Activated T-cell treated with anti-CD3 and anti-CD28 coated beads, Interleukin-2, amount 50 U/mL, for 4 hours (primary cell): Measurements from ENCODE around the gene KCNK17. TPM values are rescaled to one million over a fixed set of nuclear protein-coding genes. Genes with fewer than 3 reads are reported as not detected.
"Not testable (repeated sequence)": the region's sequence is repeated elsewhere in the genome, so short reads cannot be mapped to it uniquely, and the experiment has no call there.

ENCODE experiments used
- ATAC-seq, 2 donors: fragments of 200-7000 bp; cut with Tn5 transposase; one replicate each; pipeline ENCODE4 v1.10.0; 2021
- DNase-seq: peaks from one replicate; pipeline ENCODE4 v3.0.0-alpha.2; 2020
- H3K27me3 Mint-ChIP-seq: one replicate; pipeline ENCODE4 v1.8.0; 2021; ENCODE audit warnings: low read depth, mixed read lengths
- H3K36me3 Mint-ChIP-seq: one replicate; pipeline ENCODE4 v1.8.0; 2022; ENCODE audit warnings: mixed read lengths; ENCODE audit not compliant: insufficient read depth
- H3K4me1 Mint-ChIP-seq: one replicate; pipeline ENCODE4 v1.8.0; 2021; ENCODE audit warnings: low read depth, mixed read lengths
- H3K4me3 Mint-ChIP-seq: one replicate; pipeline ENCODE4 v1.8.0; 2021; ENCODE audit warnings: mild to moderate bottlenecking, moderate library complexity, mixed read lengths
- H3K9me3 Mint-ChIP-seq: one replicate; pipeline ENCODE4 v1.8.0; 2021; ENCODE audit warnings: mixed read lengths
- total RNA-seq, 3 donors: library from RNA; stranded (reverse); gene quantifications; one replicate each; pipeline ENCODE4 v1.2.1, GENCODE V29; 2021

KCNK17 gene
- total RNA-seq, 3 donors from 2014 or later, result not detected

DNA sequence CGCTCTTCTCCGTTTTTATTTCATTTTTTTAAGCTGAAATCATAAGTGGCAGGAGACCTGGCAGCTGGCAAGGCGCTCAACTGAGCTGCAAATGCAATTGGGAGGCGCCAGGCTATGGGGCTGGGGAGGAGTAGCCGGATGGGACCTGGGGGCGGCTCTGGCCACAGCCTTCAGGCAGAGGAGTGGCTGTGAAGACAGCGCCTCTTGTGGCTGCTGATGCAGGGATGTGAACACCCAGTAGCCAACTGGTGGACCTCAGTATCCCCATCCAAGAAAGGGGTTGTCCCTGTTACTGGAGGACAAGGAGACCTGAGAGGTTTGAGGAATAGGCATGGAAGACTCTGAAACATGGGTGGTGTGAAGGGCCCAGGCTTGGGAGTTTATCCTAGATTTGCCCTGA lies 12.6 kb downstream of the KCNK17 start:
- Mint-ChIP-seq H3K36me3 (no peaks in the 10 kb centered on the region), H3K9me3 (no peaks in the 10 kb centered on the region), H3K4me1 (peaks cover 6% of the 10 kb centered on the region), H3K4me3 (no peak overlapping the region), H3K27me3 (peaks cover 6% of the 10 kb centered on the region)
- ATAC-seq (no peak), DNase-seq (no peak)

DNA sequence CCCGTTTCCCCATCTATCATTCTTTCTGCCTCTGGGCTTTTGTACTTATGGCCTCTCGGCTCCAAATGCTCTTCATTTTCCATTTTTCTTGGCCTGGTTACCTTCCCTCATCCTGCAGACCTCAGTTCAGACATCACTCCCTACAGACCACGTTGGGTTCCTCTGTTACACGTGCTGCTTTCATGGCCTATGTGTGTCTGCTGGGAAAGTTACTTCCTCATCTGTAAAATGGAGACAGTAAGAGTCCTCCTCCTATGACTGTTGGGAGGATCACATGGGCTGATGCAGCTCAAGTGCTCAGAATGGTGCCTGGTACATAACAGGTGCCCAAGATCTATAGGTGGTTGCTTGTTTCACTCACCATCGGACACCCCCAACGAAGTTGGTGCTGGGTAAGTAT lies 13.5 kb downstream of the KCNK17 start:
- no peaks in the 10 kb centered on the region for H3K36me3 Mint-ChIP-seq

DNA sequence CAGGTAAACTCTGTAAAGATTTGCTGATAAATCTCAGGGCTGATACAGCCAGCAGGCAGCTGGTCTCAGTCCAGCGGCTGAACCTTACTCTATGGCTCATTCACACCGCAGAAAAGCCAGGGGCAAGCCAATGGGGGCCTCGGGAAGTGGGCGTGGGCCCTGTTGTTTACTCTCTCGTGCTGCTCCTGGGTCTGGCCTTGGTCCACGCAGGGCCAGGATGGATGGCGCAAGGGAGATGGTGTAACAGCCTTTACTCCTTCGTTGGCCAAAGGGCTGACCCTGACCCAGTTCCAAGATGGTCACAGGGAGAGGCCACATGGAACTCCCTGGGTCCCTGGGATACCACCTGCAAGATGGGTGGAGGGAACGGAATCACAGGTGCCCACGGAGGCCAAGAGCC lies 16.2 kb downstream of the KCNK17 start:
- DNase-seq (no peak), ATAC-seq (no peak)
- H3K36me3 Mint-ChIP-seq, result no peaks in the 10 kb centered on the region
- H3K9me3 Mint-ChIP-seq, result no peaks in the 10 kb centered on the region
- peaks cover 5% of the 10 kb centered on the region for H3K4me1 Mint-ChIP-seq
- peaks cover 8% of the 10 kb centered on the region for H3K27me3 Mint-ChIP-seq
- no peak overlapping the region for H3K4me3 Mint-ChIP-seq

More for the DNA sequence above, 13.5 kb downstream of the KCNK17 start:
- ATAC-seq (no peak), DNase-seq (no peak)
- H3K27me3 Mint-ChIP-seq, result peaks cover 6% of the 10 kb centered on the region
- no peak overlapping the region for H3K4me3 Mint-ChIP-seq
- H3K4me1 Mint-ChIP-seq, result peaks cover 6% of the 10 kb centered on the region
- H3K9me3 Mint-ChIP-seq, result no peaks in the 10 kb centered on the region

DNA sequence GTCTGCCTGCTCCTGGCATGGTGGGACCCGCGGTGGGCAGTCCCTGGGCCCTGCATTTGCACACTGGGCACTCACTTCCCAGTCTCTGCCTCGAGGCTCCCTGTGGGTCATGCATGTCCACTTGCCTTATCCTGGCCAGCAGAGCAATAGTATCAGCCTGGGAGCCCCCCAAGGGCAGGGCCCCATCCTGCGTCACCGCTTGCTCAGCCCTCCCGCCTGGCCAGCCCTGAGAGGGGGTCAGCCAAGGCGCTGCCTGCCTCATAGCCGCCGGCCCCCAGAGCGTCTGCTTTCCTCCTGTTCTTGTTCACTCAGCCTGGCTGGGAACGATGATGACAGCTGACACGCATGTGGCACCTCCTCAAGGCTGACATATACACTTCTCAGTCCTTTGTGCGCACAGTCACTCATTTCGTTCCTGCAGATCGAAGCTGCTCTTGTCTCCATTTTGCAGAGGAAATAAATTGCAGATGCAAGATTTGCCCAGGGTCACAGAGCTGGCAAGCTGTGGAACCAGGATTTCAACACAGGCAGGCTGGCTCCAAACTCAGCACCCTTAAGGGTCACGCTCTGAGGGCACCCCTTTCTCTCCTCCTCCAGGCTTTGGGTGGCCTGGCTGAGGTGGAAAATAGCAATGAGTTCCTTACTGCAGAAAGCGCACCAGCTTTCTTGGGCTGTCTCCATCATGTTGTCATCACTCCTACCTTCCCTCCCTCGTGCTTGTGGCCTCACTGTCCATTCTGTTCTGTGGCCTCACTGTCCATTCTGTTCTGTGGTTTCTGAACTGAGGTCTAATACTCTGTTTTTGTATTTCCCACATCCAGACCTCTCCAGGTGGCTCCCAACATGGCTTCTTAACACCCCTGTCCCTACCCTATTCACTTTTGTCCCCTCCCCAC lies 17.2 kb downstream of the KCNK17 start:
- H3K36me3 Mint-ChIP-seq, result no peaks in the 10 kb centered on the region
- H3K27me3 Mint-ChIP-seq, result peaks cover 8% of the 10 kb centered on the region
- DNase-seq (no peak), ATAC-seq (no peak)
- H3K9me3 Mint-ChIP-seq, result no peaks in the 10 kb centered on the region
- no peaks in the 10 kb centered on the region for H3K4me1 Mint-ChIP-seq
- H3K4me3 Mint-ChIP-seq, result no peak overlapping the region

GRCh38 chr6:39295611-39296011 lies 18.6 kb downstream of the KCNK17 start:
- no peaks in the 10 kb centered on the region for H3K4me1 Mint-ChIP-seq
- no peak for ATAC-seq
- no peaks in the 10 kb centered on the region for H3K36me3 Mint-ChIP-seq

GRCh38 chr6:39294899-39295298 lies 19.3 kb downstream of the KCNK17 start:
- Mint-ChIP-seq H3K36me3 (no peaks in the 10 kb centered on the region), H3K27me3 (peaks cover 7% of the 10 kb centered on the region), H3K4me1 (no peaks in the 10 kb centered on the region), H3K4me3 (no peak overlapping the region), H3K9me3 (no peaks in the 10 kb centered on the region)
- DNase-seq, result no peak
- no peak for ATAC-seq

More at GRCh38 chr6:39295611-39296011, 18.6 kb downstream of the KCNK17 start:
- no peak for DNase-seq
- H3K27me3 Mint-ChIP-seq, result peaks cover 10% of the 10 kb centered on the region
- no peak overlapping the region for H3K4me3 Mint-ChIP-seq
- H3K9me3 Mint-ChIP-seq, result no peaks in the 10 kb centered on the region

DNA sequence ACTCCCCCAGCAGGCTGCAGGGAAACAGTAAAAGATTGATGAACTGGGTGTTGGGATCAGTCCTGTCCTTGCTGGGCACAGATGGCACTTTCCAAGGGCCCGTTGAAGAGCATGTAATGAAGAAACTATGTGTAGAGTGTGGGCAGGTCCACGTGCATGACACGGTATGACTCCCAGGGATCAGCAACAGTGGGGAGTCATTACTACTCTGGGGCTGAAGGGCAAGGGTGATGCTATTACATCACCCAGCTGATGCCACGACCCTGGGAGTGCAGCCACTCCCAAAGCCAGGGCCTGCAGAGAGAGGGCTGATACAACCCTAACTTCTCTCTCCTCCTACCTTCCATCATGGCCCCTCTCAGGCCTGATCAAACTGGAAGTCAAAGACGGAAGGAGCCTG lies 20.1 kb downstream of the KCNK17 start:
- Mint-ChIP-seq H3K27me3 (peaks cover 6% of the 10 kb centered on the region), H3K4me3 (no peak overlapping the region), H3K36me3 (no peaks in the 10 kb centered on the region), H3K4me1 (no peaks in the 10 kb centered on the region), H3K9me3 (no peaks in the 10 kb centered on the region)
- no peak for ATAC-seq
- DNase-seq, result no peak

DNA sequence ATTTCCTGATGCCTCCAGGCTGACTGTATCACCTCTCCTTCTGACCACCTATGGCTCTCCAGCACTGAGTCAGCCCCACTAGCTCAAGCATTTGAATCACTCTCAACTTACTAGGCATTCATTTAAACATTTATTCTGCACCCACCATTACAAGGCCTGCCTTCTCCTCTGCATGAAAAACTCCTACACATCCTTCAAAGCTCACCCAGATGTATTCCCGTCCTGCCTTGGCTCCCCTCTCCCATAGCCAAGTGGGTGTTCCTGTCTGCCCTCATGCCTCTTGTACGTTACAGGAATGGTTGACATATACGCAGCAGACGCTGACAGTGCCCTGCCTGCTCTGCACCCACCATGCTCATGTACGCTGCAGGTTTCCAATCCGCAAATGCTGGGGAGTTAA lies 21.6 kb downstream of the KCNK17 start:
- Mint-ChIP-seq H3K9me3 (no peaks in the 10 kb centered on the region), H3K4me1 (no peaks in the 10 kb centered on the region), H3K27me3 (peaks cover 6% of the 10 kb centered on the region), H3K36me3 (no peaks in the 10 kb centered on the region), H3K4me3 (no peak overlapping the region)
- ATAC-seq, result no peak
- no peak for DNase-seq

DNA sequence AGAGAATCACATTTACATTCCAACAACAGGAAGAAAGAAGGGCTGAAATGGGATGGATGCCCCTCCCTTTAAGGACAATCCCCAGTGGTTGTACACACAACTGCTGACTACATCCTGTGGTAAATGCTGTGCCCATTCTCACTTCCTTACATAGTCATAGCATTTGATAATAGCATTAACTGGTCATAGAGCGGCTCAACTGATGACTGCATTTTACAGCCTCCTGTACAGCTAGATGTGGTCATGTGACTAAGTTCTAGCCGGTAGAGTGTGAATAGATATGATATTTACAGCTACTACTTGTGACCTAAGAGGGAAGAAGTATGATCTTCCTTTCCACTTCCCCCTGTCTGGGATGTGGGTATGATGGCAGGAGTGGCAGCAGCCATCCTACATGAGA lies 24.7 kb downstream of the KCNK17 start:
- no peak for ATAC-seq
- Mint-ChIP-seq H3K27me3 (peaks cover 9% of the 10 kb centered on the region), H3K36me3 (no peaks in the 10 kb centered on the region), H3K4me1 (no peaks in the 10 kb centered on the region), H3K9me3 (no peaks in the 10 kb centered on the region), H3K4me3 (no peak overlapping the region)
- DNase-seq, result no peak

GRCh38 chr6:39287601-39288000 lies 26.6 kb downstream of the KCNK17 start:
- Mint-ChIP-seq H3K36me3 (no peaks in the 10 kb centered on the region), H3K9me3 (no peaks in the 10 kb centered on the region), H3K27me3 (peaks cover 8% of the 10 kb centered on the region), H3K4me1 (no peaks in the 10 kb centered on the region), H3K4me3 (no peak overlapping the region)
- DNase-seq, result no peak
- no peak for ATAC-seq

GRCh38 chr6:39286596-39286995 lies 27.6 kb downstream of the KCNK17 start:
- H3K4me3 Mint-ChIP-seq, DNase-seq, H3K9me3 Mint-ChIP-seq, H3K36me3 Mint-ChIP-seq, H3K27me3 Mint-ChIP-seq, H3K4me1 Mint-ChIP-seq, ATAC-seq: not testable (repeated sequence)

DNA sequence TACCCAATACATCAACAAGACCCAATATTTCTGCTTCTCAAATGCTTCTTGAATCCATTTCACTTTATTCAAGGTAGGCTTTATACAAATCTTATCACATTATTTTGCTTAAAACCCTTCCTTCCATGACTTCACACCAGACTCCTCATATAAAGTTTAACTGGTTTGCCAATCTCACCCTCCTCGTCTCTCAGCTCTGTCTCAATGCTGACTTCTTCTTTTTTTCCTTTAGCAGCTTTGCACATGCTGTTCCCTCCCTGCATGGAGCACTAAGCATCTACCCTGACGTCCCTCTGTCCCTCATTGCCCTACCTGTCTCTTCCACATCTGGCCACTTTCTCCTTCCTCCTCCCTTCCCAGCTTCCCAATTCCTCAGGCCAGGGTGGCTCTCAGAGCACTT lies 31.4 kb downstream of the KCNK17 start:
- no peaks in the 10 kb centered on the region for H3K36me3 Mint-ChIP-seq
- DNase-seq (no peak), ATAC-seq (no peak)
- H3K4me3 Mint-ChIP-seq, result no peak overlapping the region
- H3K27me3 Mint-ChIP-seq, result peaks cover 4% of the 10 kb centered on the region
- H3K4me1 Mint-ChIP-seq, result no peaks in the 10 kb centered on the region
- H3K9me3 Mint-ChIP-seq, result no peaks in the 10 kb centered on the region

DNA sequence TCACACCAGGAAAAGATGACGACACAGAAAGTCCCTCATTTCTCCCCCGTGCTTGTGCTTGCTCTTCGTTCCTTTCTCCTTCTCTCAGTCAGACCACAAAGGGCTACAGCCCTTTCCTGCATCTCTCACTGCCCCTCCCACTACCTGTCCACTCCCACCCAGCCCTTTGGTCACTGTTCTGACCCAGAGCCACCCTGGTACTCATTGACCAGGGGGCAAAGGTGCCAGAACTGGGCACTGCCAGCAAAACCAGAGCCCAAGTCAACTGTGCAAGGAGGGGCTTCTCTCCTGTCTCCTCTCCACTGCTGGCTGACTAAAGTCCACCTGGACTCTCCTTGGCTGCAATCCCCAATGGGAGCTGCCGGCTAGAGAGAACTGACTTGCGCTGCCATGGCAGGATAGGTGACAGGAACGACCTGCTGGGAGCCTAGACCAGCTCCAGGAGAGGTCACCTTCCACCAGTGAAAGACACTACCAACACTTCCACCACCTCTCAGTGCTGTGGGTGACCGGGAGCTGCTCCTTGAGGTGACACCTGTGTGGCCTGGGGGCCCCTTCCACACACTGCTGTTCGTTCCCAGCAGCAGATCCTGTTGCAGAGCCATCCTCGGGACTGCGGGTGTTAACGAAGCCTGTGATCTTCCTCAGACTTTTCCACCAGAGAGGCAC lies 32.8 kb downstream of the KCNK17 start:
- Mint-ChIP-seq H3K9me3 (no peaks in the 10 kb centered on the region), H3K4me1 (no peaks in the 10 kb centered on the region), H3K4me3 (no peak overlapping the region), H3K36me3 (no peaks in the 10 kb centered on the region), H3K27me3 (peaks cover 4% of the 10 kb centered on the region)
- DNase-seq, result no peak
- peak in 1 of 2 donors; percentile 14 for ATAC-seq

- Mint-ChIP-seq H3K27me3 (peaks cover 1% of the 10 kb centered on the region), H3K36me3 (no peaks in the 10 kb centered on the region), H3K9me3 (no peaks in the 10 kb centered on the region), H3K4me1 (no peaks in the 10 kb centered on the region), H3K4me3 (no peak overlapping the region)
- no peak for ATAC-seq
- DNase-seq, result no peak
Measured at GRCh38 chr6:39280247-39280731, 33.9 kb downstream of the KCNK17 start.

GRCh38 chr6:39279539-39279938 lies 34.7 kb downstream of the KCNK17 start:
- Mint-ChIP-seq H3K36me3 (no peaks in the 10 kb centered on the region), H3K4me1 (no peaks in the 10 kb centered on the region), H3K9me3 (no peaks in the 10 kb centered on the region), H3K4me3 (no peak overlapping the region), H3K27me3 (peaks cover 1% of the 10 kb centered on the region)
- DNase-seq (no peak), ATAC-seq (no peak)
